Measurements from ENCODE around the gene RAD50. TPM values are rescaled to one million over a fixed set of nuclear protein-coding genes. Genes with fewer than 3 reads are reported as not detected.
A peak's percentile ranks its signal among the peaks of the same experiment; 100 is the strongest.
"Not testable (repeated sequence)": the region's sequence is repeated elsewhere in the genome, so short reads cannot be mapped to it uniquely, and the experiment has no call there.

RAD50 gene
- total RNA-seq, 2 donors from 2014 or later, result 42.1 to 46.1 TPM

- Mint-ChIP-seq H3K4me3 (no peak overlapping the region), H3K27ac (no peak overlapping the region), H3K4me1 (ENCODE audit: low read depth) (peaks cover 23% of the 10 kb centered on the region), H3K27me3 (ENCODE audit: low read depth) (no peaks in the 10 kb centered on the region), H3K36me3 (ENCODE audit: insufficient read depth in 2 of 2) (peaks cover 21 to 48% of the 10 kb centered on the region in 2 donors), H3K9me3 (peaks cover 3% of the 10 kb centered on the region in 2 donors)
- peak; percentile 53 to 75 for ATAC-seq (replicated peaks in 1 of 2)
- no peak for DNase-seq
Measured at GRCh38 chr5:132576123-132576522, 19.3 kb downstream of the RAD50 start.

GRCh38 chr5:132584560-132584959, 27.8 kb downstream of the RAD50 start:
- H3K4me1 Mint-ChIP-seq (ENCODE audit: low read depth); H3K27me3 Mint-ChIP-seq (ENCODE audit: low read depth); DNase-seq; H3K27ac Mint-ChIP-seq; H3K4me3 Mint-ChIP-seq; ATAC-seq (replicated peaks in 1 of 2); H3K9me3 Mint-ChIP-seq: not testable (repeated sequence)
- peaks cover 10 to 38% of the 10 kb centered on the region in 2 donors for H3K36me3 Mint-ChIP-seq (ENCODE audit: insufficient read depth in 2 of 2)

- Mint-ChIP-seq H3K27me3 (ENCODE audit: low read depth) (no peaks in the 10 kb centered on the region), H3K4me3 (no peak overlapping the region), H3K36me3 (ENCODE audit: insufficient read depth in 2 of 2) (peaks cover 10 to 41% of the 10 kb centered on the region in 2 donors), H3K4me1 (ENCODE audit: low read depth) (peaks cover 8% of the 10 kb centered on the region), H3K9me3 (no peaks in the 10 kb centered on the region), H3K27ac (peak overlapping the region; percentile 55)
- DNase-seq (no peak), ATAC-seq (replicated peaks in 1 of 2) (peak in 1 of 2 donors; percentile 35)
Measured at GRCh38 chr5:132586063-132586462, 29.3 kb downstream of the RAD50 start.

GRCh38 chr5:132589467-132589866, 32.7 kb downstream of the RAD50 start:
- Mint-ChIP-seq H3K27ac (no peak overlapping the region), H3K27me3 (ENCODE audit: low read depth) (no peaks in the 10 kb centered on the region), H3K4me3 (no peak overlapping the region), H3K9me3 (no peaks in the 10 kb centered on the region), H3K4me1 (ENCODE audit: low read depth) (peaks cover 12% of the 10 kb centered on the region), H3K36me3 (ENCODE audit: insufficient read depth in 2 of 2) (peaks cover 7 to 34% of the 10 kb centered on the region in 2 donors)
- no peak for DNase-seq
- no peak for ATAC-seq (replicated peaks in 1 of 2)

- no peak overlapping the region for H3K27ac Mint-ChIP-seq
- DNase-seq (no peak), ATAC-seq (replicated peaks in 1 of 2) (no peak)
- H3K4me3 Mint-ChIP-seq, result no peak overlapping the region
- peaks cover 6 to 37% of the 10 kb centered on the region in 2 donors for H3K36me3 Mint-ChIP-seq (ENCODE audit: insufficient read depth in 2 of 2)
- peaks cover 4% of the 10 kb centered on the region for H3K4me1 Mint-ChIP-seq (ENCODE audit: low read depth)
- no peaks in the 10 kb centered on the region for H3K27me3 Mint-ChIP-seq (ENCODE audit: low read depth)
- H3K9me3 Mint-ChIP-seq, result no peaks in the 10 kb centered on the region
Measured at GRCh38 chr5:132591145-132591544, 34.4 kb downstream of the RAD50 start.

- no peak for ATAC-seq (replicated peaks in 1 of 2)
- peaks cover 10 to 39% of the 10 kb centered on the region in 2 donors for H3K36me3 Mint-ChIP-seq (ENCODE audit: insufficient read depth in 2 of 2)
- H3K4me3 Mint-ChIP-seq, result no peak overlapping the region
- H3K27me3 Mint-ChIP-seq (ENCODE audit: low read depth), result no peaks in the 10 kb centered on the region
- no peaks in the 10 kb centered on the region for H3K9me3 Mint-ChIP-seq
- peaks cover 4% of the 10 kb centered on the region for H3K4me1 Mint-ChIP-seq (ENCODE audit: low read depth)
- H3K27ac Mint-ChIP-seq, result no peak overlapping the region
- no peak for DNase-seq
Measured at GRCh38 chr5:132592521-132592920, 35.7 kb downstream of the RAD50 start.

- Mint-ChIP-seq H3K27ac (peak overlapping the region; percentile 5), H3K36me3 (ENCODE audit: insufficient read depth in 2 of 2) (peaks cover 10 to 31% of the 10 kb centered on the region in 2 donors), H3K9me3 (no peaks in the 10 kb centered on the region), H3K27me3 (ENCODE audit: low read depth) (no peaks in the 10 kb centered on the region), H3K4me3 (no peak overlapping the region), H3K4me1 (ENCODE audit: low read depth) (peaks cover 4% of the 10 kb centered on the region)
- no peak for ATAC-seq (replicated peaks in 1 of 2)
- no peak for DNase-seq
Measured at GRCh38 chr5:132594170-132594569, 37.4 kb downstream of the RAD50 start.

- DNase-seq, result no peak
- peaks cover 10 to 28% of the 10 kb centered on the region in 2 donors for H3K36me3 Mint-ChIP-seq (ENCODE audit: insufficient read depth in 2 of 2)
- H3K4me1 Mint-ChIP-seq (ENCODE audit: low read depth), result peaks cover 4% of the 10 kb centered on the region
- no peaks in the 10 kb centered on the region for H3K9me3 Mint-ChIP-seq
- H3K4me3 Mint-ChIP-seq, result no peak overlapping the region
- no peaks in the 10 kb centered on the region for H3K27me3 Mint-ChIP-seq (ENCODE audit: low read depth)
- ATAC-seq (replicated peaks in 1 of 2), result no peak
- no peak overlapping the region for H3K27ac Mint-ChIP-seq
Measured at GRCh38 chr5:132595624-132596023, 38.8 kb downstream of the RAD50 start.

- no peak overlapping the region for H3K4me3 Mint-ChIP-seq
- DNase-seq (no peak), ATAC-seq (replicated peaks in 1 of 2) (no peak)
- no peaks in the 10 kb centered on the region for H3K4me1 Mint-ChIP-seq (ENCODE audit: low read depth)
- no peaks in the 10 kb centered on the region for H3K27me3 Mint-ChIP-seq (ENCODE audit: low read depth)
- H3K27ac Mint-ChIP-seq, result no peak overlapping the region
- H3K9me3 Mint-ChIP-seq, result no peaks in the 10 kb centered on the region
- peaks cover 10 to 28% of the 10 kb centered on the region in 2 donors for H3K36me3 Mint-ChIP-seq (ENCODE audit: insufficient read depth in 2 of 2)
Measured at GRCh38 chr5:132601071-132601728, 44.4 kb downstream of the RAD50 start.

- DNase-seq (no peak), ATAC-seq (replicated peaks in 1 of 2) (peak in 1 of 2 donors; percentile 62)
- Mint-ChIP-seq H3K27me3 (ENCODE audit: low read depth) (no peaks in the 10 kb centered on the region), H3K4me3 (no peak overlapping the region), H3K36me3 (ENCODE audit: insufficient read depth in 2 of 2) (peaks cover 15 to 40% of the 10 kb centered on the region in 2 donors), H3K27ac (no peak overlapping the region), H3K9me3 (peaks cover 0 to 2% of the 10 kb centered on the region in 2 donors), H3K4me1 (ENCODE audit: low read depth) (no peaks in the 10 kb centered on the region)
Measured at GRCh38 chr5:132607095-132607494, 50.3 kb downstream of the RAD50 start.

GRCh38 chr5:132608107-132608506, 51.3 kb downstream of the RAD50 start:
- peaks cover 0 to 2% of the 10 kb centered on the region in 2 donors for H3K9me3 Mint-ChIP-seq
- no peak overlapping the region for H3K4me3 Mint-ChIP-seq
- DNase-seq, result no peak
- H3K4me1 Mint-ChIP-seq (ENCODE audit: low read depth), result no peaks in the 10 kb centered on the region
- H3K36me3 Mint-ChIP-seq (ENCODE audit: insufficient read depth in 2 of 2), result peaks cover 16 to 39% of the 10 kb centered on the region in 2 donors
- ATAC-seq (replicated peaks in 1 of 2), result no peak
- no peak overlapping the region for H3K27ac Mint-ChIP-seq
- no peaks in the 10 kb centered on the region for H3K27me3 Mint-ChIP-seq (ENCODE audit: low read depth)

GRCh38 chr5:132611965-132612364, 55.2 kb downstream of the RAD50 start:
- Mint-ChIP-seq H3K9me3 (peaks cover 0 to 2% of the 10 kb centered on the region in 2 donors), H3K27ac (no peak overlapping the region), H3K4me1 (ENCODE audit: low read depth) (no peaks in the 10 kb centered on the region), H3K4me3 (no peak overlapping the region), H3K27me3 (ENCODE audit: low read depth) (no peaks in the 10 kb centered on the region), H3K36me3 (ENCODE audit: insufficient read depth in 2 of 2) (peaks cover 7 to 23% of the 10 kb centered on the region in 2 donors)
- DNase-seq, result no peak
- no peak for ATAC-seq (replicated peaks in 1 of 2)

GRCh38 chr5:132612846-132613245, 56.1 kb downstream of the RAD50 start:
- H3K9me3 Mint-ChIP-seq, result peaks cover 0 to 2% of the 10 kb centered on the region in 2 donors
- no peak overlapping the region for H3K4me3 Mint-ChIP-seq
- DNase-seq, result no peak
- H3K27ac Mint-ChIP-seq, result no peak overlapping the region
- no peak for ATAC-seq (replicated peaks in 1 of 2)
- H3K36me3 Mint-ChIP-seq (ENCODE audit: insufficient read depth in 2 of 2), result peaks cover 7 to 24% of the 10 kb centered on the region in 2 donors
- H3K4me1 Mint-ChIP-seq (ENCODE audit: low read depth), result no peaks in the 10 kb centered on the region
- H3K27me3 Mint-ChIP-seq (ENCODE audit: low read depth), result no peaks in the 10 kb centered on the region

GRCh38 chr5:132621699-132622098, 64.9 kb downstream of the RAD50 start:
- H3K4me1 Mint-ChIP-seq (ENCODE audit: low read depth), result peaks cover 9% of the 10 kb centered on the region
- no peaks in the 10 kb centered on the region for H3K9me3 Mint-ChIP-seq
- no peak overlapping the region for H3K27ac Mint-ChIP-seq
- DNase-seq (no peak), ATAC-seq (replicated peaks in 1 of 2) (no peak)
- no peak overlapping the region for H3K4me3 Mint-ChIP-seq
- peaks cover 4 to 34% of the 10 kb centered on the region in 2 donors for H3K36me3 Mint-ChIP-seq (ENCODE audit: insufficient read depth in 2 of 2)
- no peaks in the 10 kb centered on the region for H3K27me3 Mint-ChIP-seq (ENCODE audit: low read depth)
